ENCODE data around the gene OTUD3. TPM values are rescaled to one million over a fixed set of nuclear protein-coding genes. Genes with fewer than 3 reads are reported as not detected.

Gene OTUD3
- total and polyA plus RNA-seq, 9 of the 15 experiments (the other 6 are each of a cell fraction or from before 2014, with no cell fraction given) = 2.0 to 16.6 (median 11.0) TPM

GRCh38 chr1:19894218-19894617 is 12.0 kb downstream of the OTUD3 start:
- CTCF ChIA-PET (ENCODE audit: low intra/inter-chr PET ratio) = no interaction called here
- intact Hi-C loops (cut with micrococcal nuclease) = no loop called here
- FAIRE-seq = no peak

More at GRCh38 chr1:19894218-19894617, 12.0 kb downstream of the OTUD3 start:
- Histone ChIP-seq H3K9me1 (ENCODE audit: control insufficient read depth, insufficient read depth, low read length) (no peaks in the 10 kb centered on the region), H4K20me1 (replicated peaks; ENCODE audit: control insufficient read depth, insufficient read depth, low read length) (0 out of 2 replicates have a peak, but pooled peaks cover 15% of the 10 kb centered on the region), H3K4me1 (replicated peaks in 1 of 2; ENCODE audit: control insufficient read depth in 2 of 2, insufficient read depth in 2 of 2, low read length in 2 of 2) (no peaks in the 10 kb centered on the region), H2AFZ (ENCODE audit: low read depth, low read length) (no peak overlapping the region), H3K79me2 (ENCODE audit: control insufficient read depth, insufficient read depth, low read length) (peaks cover 21% of the 10 kb centered on the region), H3K9ac (ENCODE audit: insufficient read depth in 1 of 2, low read depth in 2 of 2, low read length in 2 of 2) (no peak overlapping the region), H3K36me3 (ENCODE audit: control insufficient read depth, insufficient read depth, low read length) (peaks cover 90% of the 10 kb centered on the region), H3K4me2 (ENCODE audit: insufficient read depth, low read length) (no peak overlapping the region), H3K4me3 (no peak overlapping the region), H3K27me3 (ENCODE audit: control insufficient read depth in 2 of 2, insufficient read depth in 2 of 2, low read length in 2 of 2) (no peaks in the 10 kb centered on the region), H3K27ac (ENCODE audit: extremely low read depth, low read depth, low read length) (no peak overlapping the region), H3K9me3 (replicated peaks; ENCODE audit: control insufficient read depth, insufficient read depth, low read depth, low read length) (no peaks in the 10 kb centered on the region)
- no TSS peak for BruUV-seq (replicated peaks)
- ATAC-seq (no peak), DNase-seq (ENCODE audit: extremely low read depth in 1 of 4, low spot score in 3 of 4) (no peak)
- in situ Hi-C loops (cut with MboI) = no loop called here
- TF ChIP-seq BRF1 (IDR thresholded peaks at IDR 0.05; ENCODE audit: borderline replicate concordance, extremely low read depth, insufficient read length) = no peak
- TF ChIP-seq PREB (CRISPR knock-in tag; IDR thresholded peaks at IDR 0.05) = no peak
- TF ChIP-seq HMBOX1 (IDR thresholded peaks at IDR 0.05) = no peak
- TF ChIP-seq MYNN (IDR thresholded peaks at IDR 0.05) = no peak
- no peak for TF ChIP-seq MYNN (CRISPR knock-in tag; IDR thresholded peaks at IDR 0.05)
- no peak for TF ChIP-seq RFX5 (IDR thresholded peaks at IDR 0.05; ENCODE audit: low read depth, low read length)
- no peak for TF ChIP-seq SRSF1 (IDR thresholded peaks at IDR 0.05; ENCODE audit: low read depth, low read length)
- TF ChIP-seq, protein P1, sequence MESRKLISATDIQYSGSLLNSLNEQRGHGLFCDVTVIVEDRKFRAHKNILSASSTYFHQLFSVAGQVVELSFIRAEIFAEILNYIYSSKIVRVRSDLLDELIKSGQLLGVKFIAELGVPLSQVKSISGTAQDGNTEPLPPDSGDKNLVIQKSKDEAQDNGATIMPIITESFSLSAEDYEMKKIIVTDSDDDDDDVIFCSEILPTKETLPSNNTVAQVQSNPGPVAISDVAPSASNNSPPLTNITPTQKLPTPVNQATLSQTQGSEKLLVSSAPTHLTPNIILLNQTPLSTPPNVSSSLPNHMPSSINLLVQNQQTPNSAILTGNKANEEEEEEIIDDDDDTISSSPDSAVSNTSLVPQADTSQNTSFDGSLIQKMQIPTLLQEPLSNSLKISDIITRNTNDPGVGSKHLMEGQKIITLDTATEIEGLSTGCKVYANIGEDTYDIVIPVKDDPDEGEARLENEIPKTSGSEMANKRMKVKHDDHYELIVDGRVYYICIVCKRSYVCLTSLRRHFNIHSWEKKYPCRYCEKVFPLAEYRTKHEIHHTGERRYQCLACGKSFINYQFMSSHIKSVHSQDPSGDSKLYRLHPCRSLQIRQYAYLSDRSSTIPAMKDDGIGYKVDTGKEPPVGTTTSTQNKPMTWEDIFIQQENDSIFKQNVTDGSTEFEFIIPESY (CRISPR knock-in tag; IDR thresholded peaks at IDR 0.05) = no peak
- TF ChIP-seq SIRT6 (IDR thresholded peaks at IDR 0.05; ENCODE audit: low read depth, low read length) = no peak
- no peak for TF ChIP-seq ZNF644 (tag; IDR thresholded peaks at IDR 0.05; ENCODE audit: low read depth)
- 93% methylated on average over 5 of the region's 5 CpGs for WGBS (ENCODE audit: insufficient coverage, low coverage, missing lambda C conversion rate)
- POLR2A ChIA-PET = interaction anchor here (2.1 kb wide), 1 partner anchor 12 kb away, joined by 8 read pairs; the partner anchor contains the start of gene OTUD3
